Measurements from ENCODE around the gene ADD3. TPM values are rescaled to one million over a fixed set of nuclear protein-coding genes. Genes with fewer than 3 reads are reported as not detected.

ADD3 gene
- total and polyA plus RNA-seq, 2 donors (not counting 3 experiments of a cell fraction or from before 2014, with no cell fraction given): 14.9 to 55.2 TPM

DNA sequence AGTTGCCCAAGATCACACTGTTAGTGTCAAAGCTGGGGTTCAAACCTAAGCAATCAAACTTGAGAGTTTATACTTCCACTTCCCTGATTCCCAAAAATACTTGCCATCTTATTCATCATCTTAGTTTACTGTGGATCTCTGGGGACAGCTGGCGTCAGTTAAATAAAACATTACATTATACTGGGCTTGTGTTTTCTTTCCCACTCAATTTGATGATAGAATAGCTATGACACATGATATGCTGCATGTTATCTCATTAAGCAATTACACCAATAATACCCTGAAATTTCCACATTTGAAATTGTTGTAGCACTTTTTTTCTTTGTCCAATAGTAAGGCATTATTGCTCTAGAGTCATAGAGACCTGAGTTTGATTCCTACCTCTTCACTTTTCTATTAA lies 136.7 kb downstream of the ADD3 start:
- H3K9me3 ChIP-seq (replicated peaks; ENCODE audit: control insufficient read depth, insufficient read depth, low read length): no peaks in the 10 kb centered on the region
- TF ChIP-seq GATA2 (IDR thresholded peaks at IDR 0.05; ENCODE audit: insufficient read depth, insufficient read length, low read depth, low read length) (no peak), MAX (IDR thresholded peaks at IDR 0.05; ENCODE audit: insufficient read depth, insufficient read length) (no peak)
- no peak overlapping the region for H3K27ac ChIP-seq (ENCODE audit: insufficient read depth, low read depth, low read length)
- BruUV-seq (replicated peaks): no TSS peak
- intact Hi-C loops (cut with micrococcal nuclease): no loop called here
- H3K4me3 ChIP-seq (replicated peaks in 1 of 3; ENCODE audit: insufficient read depth in 1 of 3, low read depth in 1 of 3, low read length in 3 of 3): no peak overlapping the region
- no peak overlapping the region for H3K9ac ChIP-seq (replicated peaks; ENCODE audit: extremely low read depth, insufficient read depth, low read length)
- H4K20me1 ChIP-seq (replicated peaks; ENCODE audit: control insufficient read depth, extremely low read depth, insufficient read depth, low read length): no peaks in the 10 kb centered on the region
- H3K4me2 ChIP-seq (ENCODE audit: insufficient read depth, low read length): no peak overlapping the region
- peaks cover 11 to 33% of the 10 kb centered on the region in 2 experiments for H3K27me3 ChIP-seq (ENCODE audit: control insufficient read depth in 2 of 2, insufficient read depth in 2 of 2, low read length in 2 of 2)
- no peaks in the 10 kb centered on the region for H3K36me3 ChIP-seq (ENCODE audit: control insufficient read depth in 2 of 2, extremely low read depth in 1 of 2, insufficient read depth in 2 of 2, low read length in 2 of 2)
- H3K4me1 ChIP-seq (ENCODE audit: control insufficient read depth, extremely low read depth, insufficient read depth, low read length): peaks cover 14% of the 10 kb centered on the region
- dilution Hi-C loops (cut with MboI; ENCODE audit: extremely low pct_ligation_motif_present, low sequenced_read_pairs): loop anchor here (25.0 kb wide), 1 partner anchor 143 kb away; no protein-coding TSS in a partner anchor
- no peak overlapping the region for H2AFZ ChIP-seq (ENCODE audit: low read depth, low read length)
- no peak for DNase-seq (ENCODE audit: low read depth, low spot score)
- H3K79me2 ChIP-seq (ENCODE audit: control insufficient read depth, insufficient read depth, low read length): no peaks in the 10 kb centered on the region
- H3K9me1 ChIP-seq (replicated peaks; ENCODE audit: control insufficient read depth, extremely low read depth, insufficient read depth, low read length): no peaks in the 10 kb centered on the region
- FAIRE-seq: no peak
- POLR2A ChIA-PET: no interaction called here
- CTCF ChIA-PET: interaction anchor here (1.3 to 2.1 kb wide), 2 partner anchors 130 to 260 kb away, joined by 6 to 11 read pairs; no protein-coding TSS in a partner anchor

DNA sequence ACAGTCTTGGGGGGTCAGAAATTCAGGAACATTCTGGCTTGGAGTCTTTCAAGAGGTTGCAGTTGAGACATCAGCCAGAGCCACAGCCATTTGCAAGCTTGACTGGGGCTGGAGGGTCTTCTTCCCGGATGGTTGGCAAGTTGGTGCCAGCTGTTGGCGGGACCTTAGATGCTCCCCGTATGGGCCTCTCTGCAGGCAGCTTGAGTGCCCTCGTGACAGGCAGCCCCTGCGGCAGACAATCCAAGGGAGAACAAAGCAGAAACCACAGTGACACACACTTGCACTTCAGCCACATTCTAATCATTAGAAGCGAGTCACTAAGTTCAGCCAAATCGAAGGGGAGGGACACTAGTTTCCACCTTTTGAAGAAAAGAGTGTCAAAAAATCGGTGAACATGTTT lies 140.2 kb downstream of the ADD3 start:
- DNase-seq (ENCODE audit: low read depth, low spot score): no peak
- TF ChIP-seq POLR2AphosphoS5 (IDR thresholded peaks at IDR 0.05; ENCODE audit: insufficient read depth, low read depth, low read length) (no peak), EZH2 (IDR thresholded peaks at IDR 0.05; ENCODE audit: borderline replicate concordance, low read depth, low read length, severe bottlenecking) (no peak), POLR2A (IDR thresholded peaks at IDR 0.05; ENCODE audit: low read depth, low read length) (no peak), FOS (IDR thresholded peaks at IDR 0.05; ENCODE audit: borderline replicate concordance, insufficient read depth, low read length) (no peak)
- Histone ChIP-seq H3K9me1 (replicated peaks; ENCODE audit: control insufficient read depth, extremely low read depth, insufficient read depth, low read length) (no peaks in the 10 kb centered on the region), H4K20me1 (replicated peaks; ENCODE audit: control insufficient read depth, extremely low read depth, insufficient read depth, low read length) (no peaks in the 10 kb centered on the region), H3K79me2 (ENCODE audit: control insufficient read depth, insufficient read depth, low read length) (no peaks in the 10 kb centered on the region), H3K36me3 (ENCODE audit: control insufficient read depth in 2 of 2, extremely low read depth in 1 of 2, insufficient read depth in 2 of 2, low read length in 2 of 2) (no peaks in the 10 kb centered on the region), H2AFZ (ENCODE audit: low read depth, low read length) (no peak overlapping the region), H3K4me3 (replicated peaks in 1 of 3; ENCODE audit: insufficient read depth in 1 of 3, low read depth in 1 of 3, low read length in 3 of 3) (no peak overlapping the region), H3K4me1 (ENCODE audit: control insufficient read depth, extremely low read depth, insufficient read depth, low read length) (no peaks in the 10 kb centered on the region), H3K27me3 (ENCODE audit: control insufficient read depth in 2 of 2, insufficient read depth in 2 of 2, low read length in 2 of 2) (peaks cover 11 to 31% of the 10 kb centered on the region in 2 experiments), H3K9me3 (replicated peaks; ENCODE audit: control insufficient read depth, insufficient read depth, low read length) (no peaks in the 10 kb centered on the region), H3K4me2 (ENCODE audit: insufficient read depth, low read length) (no peak overlapping the region), H3K27ac (ENCODE audit: insufficient read depth, low read depth, low read length) (no peak overlapping the region), H3K9ac (replicated peaks; ENCODE audit: extremely low read depth, insufficient read depth, low read length) (no peak overlapping the region)
- CTCF ChIA-PET: interaction anchor here (2.2 kb wide), 1 partner anchor 10 kb away, joined by 6 read pairs; no protein-coding TSS in a partner anchor
- intact Hi-C loops (cut with micrococcal nuclease) (no loop called here), dilution Hi-C loops (cut with MboI; ENCODE audit: extremely low pct_ligation_motif_present, low sequenced_read_pairs) (loop anchor here (25.0 kb wide), 1 partner anchor 139 kb away; no protein-coding TSS in a partner anchor)
- no TSS peak for BruUV-seq (replicated peaks)
- POLR2A ChIA-PET: no interaction called here
- FAIRE-seq: no peak
